ENCODE measurements around the gene TMEM161A.
"Not testable (repeated sequence)": the region's sequence is repeated elsewhere in the genome, so short reads cannot be mapped to it uniquely, and the experiment has no call there.

The TMEM161A gene

DNA sequence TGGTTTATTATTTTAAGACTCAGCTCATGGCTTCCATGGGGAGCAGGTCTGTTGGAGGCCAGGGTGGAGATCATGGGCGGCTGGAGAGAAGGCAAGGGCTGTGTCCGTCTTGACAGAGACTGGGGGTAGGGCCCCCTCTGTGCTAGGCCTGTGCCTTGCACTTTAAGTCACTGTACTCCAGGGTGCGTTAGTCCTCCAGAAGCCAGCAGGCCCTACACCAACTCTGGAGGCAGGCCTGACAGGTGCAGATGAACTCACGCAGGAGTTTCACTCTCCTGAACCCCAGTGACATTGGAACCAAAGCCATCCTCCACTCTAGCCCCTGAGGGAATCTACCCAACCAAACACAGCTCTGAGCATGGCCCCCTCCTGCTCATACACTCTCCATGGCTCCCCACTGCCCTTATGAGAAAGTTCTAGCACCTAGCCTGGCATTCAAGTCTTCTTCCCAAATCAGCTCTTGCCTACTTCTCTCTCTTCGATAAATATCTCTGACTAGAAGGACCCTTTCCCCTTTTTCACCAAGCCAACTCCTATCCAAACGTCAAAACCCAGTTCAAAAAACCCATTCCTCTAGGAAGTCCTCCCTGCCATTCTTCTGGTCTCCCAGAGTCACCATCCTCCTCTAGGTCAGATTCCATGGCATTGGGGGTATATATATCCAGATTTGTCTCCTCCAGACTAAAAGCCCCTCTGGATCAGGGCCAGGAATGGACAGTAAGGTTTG, 16.7 kb upstream of the TMEM161A start:
- DNase-seq, result no peak

DNA sequence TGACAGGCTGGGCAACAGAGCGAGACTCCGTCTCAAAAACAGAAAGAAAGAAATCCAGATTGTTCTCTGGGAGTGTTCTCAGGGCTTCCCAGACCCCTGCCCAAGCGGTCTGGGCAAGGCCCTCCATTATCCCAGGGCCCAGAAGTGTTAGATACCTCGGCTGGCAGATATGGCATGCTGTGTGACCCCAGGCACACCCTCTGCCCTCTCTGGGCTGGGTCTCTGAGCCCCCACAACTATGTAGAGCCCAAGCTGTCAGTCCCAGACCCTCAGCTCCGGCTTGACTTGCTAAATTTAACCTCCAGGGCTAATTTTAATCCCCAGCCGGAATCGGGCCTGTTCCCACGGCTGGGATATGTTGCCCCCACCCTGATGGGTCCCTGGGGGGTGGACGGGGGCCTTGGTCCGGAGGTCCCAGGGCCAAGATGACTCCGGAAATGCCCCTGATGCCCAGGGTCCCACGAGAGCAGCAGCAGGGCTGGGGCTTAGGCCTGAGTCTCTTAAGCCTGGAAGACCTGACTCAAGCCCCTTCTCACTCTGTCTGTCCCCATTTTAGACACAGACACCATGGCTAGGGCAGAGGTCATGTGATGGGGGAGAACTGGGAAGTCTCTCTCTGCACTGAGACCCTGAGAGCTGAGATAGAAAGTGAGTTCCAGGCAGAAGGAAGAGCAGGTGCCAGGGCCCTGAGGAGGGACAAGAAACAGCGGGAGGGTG, 14.5 kb upstream of the TMEM161A start:
- DNase-seq, result no peak

DNA sequence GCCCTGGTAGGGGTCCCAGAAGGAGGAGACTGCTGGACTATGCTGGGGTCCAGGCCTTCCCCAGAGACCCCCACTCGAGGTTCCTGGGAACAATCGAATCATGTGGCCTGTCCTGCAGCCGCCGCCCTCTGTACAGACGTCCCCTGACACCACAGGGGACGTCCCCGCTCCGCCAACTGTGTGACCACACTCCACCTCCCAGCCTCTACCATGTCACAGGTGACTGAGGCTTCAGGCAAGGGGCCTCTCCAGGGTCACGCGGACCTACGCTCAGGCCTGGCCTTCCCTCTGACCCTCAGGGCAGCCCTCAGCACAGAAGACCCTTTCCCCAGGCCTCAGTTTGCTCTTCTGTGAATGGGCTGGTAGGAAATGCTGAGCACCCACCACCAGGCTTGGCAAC, 13.1 kb upstream of the TMEM161A start:
- no peak for DNase-seq

DNA sequence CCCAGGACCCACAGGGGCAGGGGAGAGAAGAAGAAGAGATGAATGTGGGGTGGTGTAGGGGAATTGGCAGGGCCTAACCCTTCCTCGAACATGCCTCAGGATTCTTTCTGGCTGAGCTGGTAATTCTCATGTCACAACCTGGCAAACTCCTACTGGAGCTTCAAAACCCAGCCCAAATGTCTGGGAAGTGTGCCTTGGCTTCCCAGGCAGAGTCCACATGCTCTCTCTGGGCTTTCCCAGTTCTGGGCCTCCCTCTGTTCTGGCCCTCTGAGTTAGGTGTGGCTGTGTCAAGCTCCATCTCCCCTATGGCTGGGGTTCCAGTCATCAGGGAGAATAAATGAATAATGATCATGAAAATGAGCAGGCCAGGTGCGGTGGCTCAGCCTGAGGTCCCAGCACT, 11.2 kb upstream of the TMEM161A start:
- DNase-seq, result no peak

DNA sequence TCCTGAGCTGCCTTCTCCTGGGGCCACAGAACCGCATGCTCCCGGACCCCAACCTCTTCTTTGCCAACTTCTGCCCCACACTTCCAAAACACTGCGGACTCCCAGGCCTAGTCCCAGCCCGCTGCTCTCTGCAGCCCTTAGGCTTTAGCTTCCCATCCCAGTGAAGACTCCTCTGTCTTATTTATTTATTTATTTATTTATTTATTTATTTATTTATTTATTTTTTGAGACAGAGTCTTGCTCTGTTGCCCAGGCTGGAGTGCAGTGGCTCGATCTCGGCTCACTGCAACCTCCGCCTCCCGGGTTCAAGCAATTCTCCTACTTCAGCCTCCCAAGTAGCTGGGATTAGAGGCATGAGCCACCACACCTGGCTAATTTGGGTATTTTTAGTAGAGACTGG, 10.2 kb upstream of the TMEM161A start:
- DNase-seq, result not testable (repeated sequence)

DNA sequence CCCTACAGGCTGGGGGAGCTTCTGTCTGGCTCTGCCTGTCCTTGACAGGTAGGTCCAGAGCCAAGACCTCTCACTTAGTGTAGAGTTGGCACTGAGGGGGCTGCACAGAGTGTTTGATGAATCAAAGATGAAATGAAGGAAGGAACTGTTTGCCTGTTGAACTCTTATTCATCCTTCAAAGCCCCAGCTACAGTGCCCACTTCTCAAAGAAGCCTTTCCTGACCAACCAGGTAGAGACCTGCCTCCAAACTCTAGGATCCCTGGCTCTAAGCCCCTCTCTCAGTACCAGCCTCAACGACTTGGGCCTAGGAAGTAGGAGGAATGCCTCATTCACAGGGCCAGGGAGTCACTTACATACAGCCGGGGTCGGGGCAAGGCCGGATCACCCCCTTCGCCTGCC, 9.1 kb upstream of the TMEM161A start:
- no peak for DNase-seq

DNA sequence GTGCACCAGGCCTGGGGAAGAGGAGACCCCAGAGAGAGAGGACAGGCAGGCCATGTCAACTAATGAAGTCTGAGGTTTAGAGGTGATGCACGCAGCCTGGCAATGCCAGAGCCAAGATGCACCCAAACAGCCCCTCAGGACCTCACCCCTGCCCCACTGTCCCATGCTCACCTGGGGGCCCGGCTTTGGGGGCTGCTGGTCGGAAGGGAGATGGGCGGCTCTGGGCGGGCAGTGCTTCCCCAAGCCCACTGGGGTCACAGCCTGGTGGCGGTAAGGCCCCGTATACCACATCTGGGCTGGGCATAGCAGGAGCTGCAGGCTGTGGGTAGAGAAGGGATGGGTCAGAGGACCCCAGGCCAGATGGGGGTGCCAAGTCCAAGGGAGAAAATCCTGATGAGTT, 8.6 kb upstream of the TMEM161A start:
- DNase-seq, result no peak

DNA sequence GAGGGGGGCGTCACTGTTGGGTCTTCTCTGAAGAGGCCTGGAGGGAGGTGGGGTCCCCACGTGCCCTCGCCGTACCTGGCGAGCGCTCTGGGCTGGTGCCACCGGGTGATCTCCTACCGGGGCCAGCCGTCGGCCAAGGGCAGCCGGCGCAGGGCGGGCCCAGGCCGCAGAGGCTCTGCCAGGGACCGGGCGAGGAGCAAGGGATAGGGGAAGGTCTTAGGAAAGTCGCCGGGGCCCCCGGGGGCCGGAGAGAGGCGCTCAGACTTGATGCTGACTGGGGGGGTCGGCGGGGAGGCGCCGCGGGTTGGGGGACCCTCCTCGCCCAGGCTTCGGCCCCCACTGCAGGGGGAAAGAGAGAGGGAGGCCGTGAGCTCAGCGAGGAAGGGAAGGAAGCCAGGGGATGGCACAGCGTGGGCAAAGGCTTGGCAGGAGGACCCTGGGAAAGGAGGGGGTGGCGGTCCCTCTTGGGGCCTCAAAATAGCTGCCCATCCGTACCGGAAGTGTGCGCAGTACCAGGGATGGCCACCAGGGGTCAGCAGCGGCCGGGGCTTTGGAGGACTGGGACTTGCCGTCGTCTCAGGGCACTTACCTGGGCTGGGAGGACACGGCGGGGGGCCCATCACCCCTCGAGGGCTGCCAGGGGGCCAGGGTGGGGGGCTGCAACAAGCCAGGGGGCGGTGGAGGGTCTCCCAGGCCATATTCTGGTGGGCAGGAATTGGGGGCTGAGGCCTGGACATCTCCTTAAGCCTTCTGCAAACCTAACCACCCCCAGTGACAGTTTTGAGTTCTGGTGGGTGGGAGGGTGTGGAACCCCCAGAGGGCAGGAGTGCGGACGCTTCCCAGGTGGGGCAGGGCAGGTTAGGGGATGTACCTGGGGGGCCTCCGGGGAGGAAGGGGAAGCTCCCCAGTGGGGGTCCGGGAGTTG, 7.7 kb upstream of the TMEM161A start:
- peak; percentile 65 to 82 (median 78) for DNase-seq

DNA sequence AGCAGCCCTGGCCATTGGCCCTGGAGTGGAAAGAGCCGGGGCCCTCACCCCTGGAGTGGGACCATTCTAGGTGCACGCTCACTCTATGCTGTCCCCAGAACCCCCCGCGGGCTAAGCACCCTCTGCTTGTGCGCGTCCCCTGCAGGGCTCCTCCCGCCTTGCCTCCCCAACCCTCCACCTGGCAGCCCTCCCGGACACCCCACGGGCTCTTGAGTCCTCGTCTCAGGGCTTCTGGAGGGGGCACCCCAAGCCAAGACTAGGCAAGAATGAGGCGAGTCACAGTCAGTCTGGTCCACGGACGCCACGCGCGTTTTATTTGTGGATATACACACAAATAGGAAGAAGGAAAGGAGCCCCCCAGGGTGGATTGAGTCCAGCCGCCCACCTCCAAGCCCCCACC, 7.0 kb upstream of the TMEM161A start:
- no peak for DNase-seq

DNA sequence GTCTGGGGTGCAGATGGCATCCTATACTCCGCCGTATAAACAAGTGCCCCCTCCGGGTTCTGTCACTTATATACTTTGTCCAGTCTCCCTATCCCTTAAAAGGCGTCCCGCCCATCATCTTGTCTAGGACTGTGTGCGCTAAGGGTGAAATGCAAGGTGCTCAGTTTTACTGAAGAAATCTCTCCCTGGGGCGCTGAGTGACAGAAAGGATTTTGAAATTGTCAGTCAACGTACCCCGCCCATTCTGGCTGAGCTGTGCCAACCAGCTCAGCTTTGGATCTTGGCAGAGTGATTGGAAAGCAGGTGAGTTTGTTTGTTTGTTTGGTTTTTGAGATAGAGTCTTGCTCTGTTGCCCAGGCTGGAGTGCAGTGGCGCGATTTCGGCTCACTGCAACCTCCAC, 4.1 kb upstream of the TMEM161A start:
- no peak for DNase-seq

DNA sequence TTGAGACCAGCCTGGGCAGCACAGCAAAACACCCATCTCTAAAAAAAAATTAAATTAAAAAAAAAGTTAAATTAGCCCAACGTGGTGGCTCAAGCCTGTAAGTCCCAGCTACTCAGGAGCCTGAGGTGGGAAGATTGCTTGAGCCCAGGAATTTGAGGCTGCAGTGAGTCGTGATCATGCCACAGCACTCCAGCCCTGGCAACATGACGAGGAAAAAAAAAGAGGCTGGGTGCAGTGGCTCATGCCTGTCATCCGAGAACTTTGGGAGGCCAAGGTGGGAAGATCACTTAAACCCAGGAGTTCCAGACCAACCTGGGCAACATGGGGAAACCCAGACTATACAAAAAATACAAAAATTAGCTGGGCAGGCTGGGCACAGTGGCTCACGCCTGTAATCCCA, 2.2 kb upstream of the TMEM161A start:
- DNase-seq, result no peak

DNA sequence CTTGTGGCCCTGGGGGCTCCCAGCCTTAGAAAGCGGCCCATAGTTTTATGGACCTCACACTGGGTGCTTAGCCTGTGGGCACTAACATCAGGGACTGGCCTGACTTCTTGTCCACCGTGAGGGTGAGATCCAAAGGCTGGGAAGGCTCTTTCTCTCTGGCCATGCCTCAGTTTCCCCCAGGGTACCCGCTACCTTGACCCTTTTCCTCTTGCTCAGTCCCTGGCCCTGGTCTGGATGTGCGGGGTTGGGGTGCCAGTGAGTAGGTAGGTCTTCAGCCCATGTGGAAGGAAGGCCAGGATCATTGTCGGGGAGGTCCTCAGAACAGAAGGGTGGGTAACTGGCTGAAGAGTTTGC, 1.6 kb upstream of the TMEM161A start:
- no peak for DNase-seq

DNA sequence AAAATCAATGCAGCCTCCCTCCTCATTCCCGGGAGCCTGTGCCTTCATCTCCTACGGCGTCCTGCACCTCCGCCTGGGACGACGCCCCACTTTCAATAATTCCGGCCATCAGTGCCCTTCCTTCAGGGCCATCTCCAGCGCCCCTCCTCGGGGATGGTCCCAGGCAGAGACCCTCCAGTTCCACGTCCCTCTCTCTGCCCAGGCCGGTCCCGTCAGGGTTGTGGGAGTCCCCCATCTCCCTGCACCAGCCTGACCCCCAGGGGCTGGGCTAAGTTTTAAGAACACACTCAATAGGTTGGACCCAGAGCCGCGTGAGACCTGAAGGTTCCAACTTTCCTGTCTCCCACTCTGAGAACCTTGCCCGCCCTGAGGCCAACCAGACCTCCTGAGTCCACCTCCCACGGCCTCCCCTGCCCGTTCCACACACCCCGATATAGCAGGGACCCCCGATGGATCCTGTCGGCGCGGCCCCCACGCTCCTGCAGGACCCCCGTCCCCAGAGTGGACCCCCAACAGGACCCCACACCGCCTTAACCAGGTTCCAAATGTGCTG, 646 bp downstream of the TMEM161A start:
- DNase-seq, result no peak

DNA sequence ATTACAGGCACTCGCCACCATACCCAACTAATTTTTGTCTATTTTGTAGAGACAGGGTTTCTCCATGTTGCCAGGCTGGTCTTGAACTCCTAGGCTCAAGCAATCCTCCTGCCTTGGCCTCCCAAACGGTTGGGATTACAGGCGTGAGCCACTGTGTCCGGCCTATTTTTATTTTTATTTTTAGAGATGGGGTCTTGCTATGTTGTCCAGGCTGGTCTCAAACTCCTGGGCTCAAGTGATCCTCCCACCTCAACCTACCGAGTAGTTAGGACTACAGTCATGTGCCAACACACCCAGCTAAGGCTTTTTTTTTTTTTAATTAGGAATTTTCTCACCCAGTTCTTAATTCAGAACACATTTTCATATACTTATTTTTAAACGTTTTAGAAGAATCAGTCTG, 2.6 kb downstream of the TMEM161A start:
- DNase-seq, result not testable (repeated sequence)

DNA sequence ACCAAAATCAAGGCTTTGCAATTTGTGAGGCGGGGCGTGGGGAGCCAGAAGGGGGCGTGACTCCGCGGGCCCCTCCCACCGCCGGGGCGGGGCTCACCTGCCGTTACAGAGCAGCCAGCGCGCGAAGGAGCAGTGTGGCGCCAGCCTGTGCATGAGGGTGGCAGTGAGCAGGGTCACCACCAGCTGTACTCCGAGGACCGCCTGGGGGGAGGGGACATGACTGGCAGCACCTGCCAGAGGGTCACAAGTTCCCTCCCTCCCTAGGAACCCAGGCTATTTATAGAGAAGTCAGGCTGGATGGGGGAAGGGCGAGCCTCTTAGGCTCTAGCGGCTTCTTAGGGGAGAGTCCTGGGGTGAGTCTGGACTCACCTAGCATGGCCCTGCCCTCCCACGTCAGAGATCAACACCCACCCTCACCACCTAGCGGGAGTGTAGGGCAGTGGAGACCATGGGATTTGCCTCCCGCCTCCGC, 3.6 kb downstream of the TMEM161A start:
- DNase-seq, result peak in 1 of 3 donors; percentile 26

DNA sequence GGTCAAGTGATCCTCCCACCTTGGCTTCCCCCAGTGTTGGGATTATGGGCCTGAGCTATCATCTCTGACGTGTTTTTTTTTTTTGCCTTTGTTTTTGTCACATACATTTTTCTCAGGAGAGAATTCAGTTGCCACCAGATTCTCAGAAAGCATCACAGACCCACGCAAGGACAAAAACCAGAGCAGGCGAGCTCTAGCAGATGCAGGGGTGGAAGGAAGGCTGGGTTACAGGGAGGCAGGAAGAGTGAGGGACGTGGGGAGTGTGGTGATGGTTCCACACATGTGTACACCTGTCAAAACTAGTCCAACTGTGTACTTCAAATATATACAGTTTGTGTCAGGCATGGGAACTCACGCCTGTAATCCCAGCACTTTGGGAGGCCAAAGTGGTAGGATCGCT, 4.3 kb downstream of the TMEM161A start:
- DNase-seq, result no peak

DNA sequence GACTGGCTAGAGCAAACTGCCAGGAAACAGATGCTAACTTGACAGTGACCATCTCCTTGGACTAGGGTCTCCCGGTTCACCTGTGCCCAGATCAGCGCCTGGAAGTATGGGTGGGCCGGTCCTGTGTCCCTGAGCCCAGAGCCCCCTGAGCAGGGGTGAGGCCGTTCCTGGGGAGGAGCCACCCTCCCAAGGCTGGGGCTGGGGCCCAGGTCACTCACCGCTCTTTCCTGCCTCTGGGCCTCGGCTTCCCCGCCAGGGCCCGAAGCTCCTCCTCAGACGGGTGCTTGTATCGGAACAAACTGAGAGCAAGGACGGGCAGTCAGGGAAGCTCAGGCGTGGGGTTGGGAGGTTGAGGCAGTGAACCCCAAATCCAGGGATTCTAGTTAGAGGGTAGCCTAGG, 5.4 kb downstream of the TMEM161A start:
- no peak for DNase-seq

DNA sequence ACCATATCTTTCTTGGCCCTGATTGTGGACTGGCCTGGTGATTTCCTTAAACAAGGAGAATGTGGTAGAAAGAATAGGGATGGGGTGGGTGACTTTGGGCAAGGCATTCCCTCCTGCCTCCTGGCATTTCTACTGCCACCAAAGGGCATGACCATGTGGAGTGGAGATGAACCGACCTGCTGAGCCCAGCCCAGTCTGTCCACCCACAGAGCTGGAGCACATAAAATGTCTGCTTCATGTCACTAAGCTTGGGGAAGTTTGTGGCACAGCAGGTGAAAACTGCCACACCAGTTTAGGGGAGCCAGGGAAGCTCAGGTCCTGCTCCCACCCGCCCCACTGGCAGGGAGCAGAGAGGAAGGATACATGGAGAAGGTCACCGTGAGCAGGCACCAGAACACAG, 6.3 kb downstream of the TMEM161A start:
- no peak for DNase-seq

DNA sequence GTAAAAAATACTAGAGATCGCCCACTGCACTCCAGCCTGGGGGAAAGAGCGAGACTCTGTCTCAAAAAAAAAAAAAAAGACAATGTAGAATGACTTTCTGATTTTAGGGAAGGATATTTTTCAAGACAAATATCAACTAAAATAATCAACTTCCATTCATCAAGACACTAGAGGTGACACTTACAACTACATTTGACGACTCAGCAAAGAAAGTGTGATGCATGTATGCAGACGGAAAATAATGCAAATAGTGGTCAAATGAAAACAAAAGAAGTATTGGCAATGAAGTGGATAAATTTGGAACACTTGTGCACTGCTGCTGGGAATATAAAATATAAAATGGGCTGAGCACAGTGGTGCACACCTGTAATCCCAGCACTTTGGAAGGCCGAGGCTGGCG, 12.2 kb downstream of the TMEM161A start:
- DNase-seq, result no peak

DNA sequence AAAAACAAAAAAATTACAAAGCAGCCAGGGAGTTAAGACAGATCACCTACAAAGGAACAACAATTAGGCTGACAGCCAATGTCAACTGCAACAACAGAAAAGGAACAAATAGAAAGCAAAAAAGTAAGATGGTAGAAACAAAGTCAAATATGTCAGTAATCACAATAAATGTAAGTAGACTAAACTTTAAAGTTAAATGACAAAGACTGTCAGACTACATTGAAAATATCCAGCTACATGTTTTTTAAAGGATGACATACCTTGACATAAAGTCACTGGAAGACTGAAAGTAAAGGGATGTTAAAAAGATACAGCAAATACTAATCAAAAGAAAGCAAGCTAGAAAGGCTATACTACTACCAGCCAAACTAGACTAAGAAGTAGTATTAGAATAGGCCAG, 14.9 kb downstream of the TMEM161A start:
- no peak for DNase-seq

DNA sequence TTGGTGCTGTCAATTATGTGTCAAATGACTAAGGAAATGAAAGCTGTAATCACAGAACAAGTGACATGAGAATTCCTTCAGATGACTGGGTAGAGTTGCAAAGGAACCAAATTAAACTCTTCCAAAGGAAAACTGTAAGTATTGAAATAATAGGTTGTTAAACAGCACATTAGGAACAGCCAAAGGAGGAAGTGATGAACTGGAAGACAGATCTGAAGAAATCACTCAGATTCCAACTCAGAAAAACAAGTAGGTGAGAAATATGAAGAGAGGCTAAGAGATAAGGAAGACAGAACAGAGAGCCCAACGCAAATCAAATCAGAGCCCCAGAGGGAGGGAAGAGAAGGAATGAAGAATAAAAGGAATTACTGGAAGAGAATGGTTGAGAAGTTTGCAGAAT, 15.4 kb downstream of the TMEM161A start:
- no peak for DNase-seq

DNA sequence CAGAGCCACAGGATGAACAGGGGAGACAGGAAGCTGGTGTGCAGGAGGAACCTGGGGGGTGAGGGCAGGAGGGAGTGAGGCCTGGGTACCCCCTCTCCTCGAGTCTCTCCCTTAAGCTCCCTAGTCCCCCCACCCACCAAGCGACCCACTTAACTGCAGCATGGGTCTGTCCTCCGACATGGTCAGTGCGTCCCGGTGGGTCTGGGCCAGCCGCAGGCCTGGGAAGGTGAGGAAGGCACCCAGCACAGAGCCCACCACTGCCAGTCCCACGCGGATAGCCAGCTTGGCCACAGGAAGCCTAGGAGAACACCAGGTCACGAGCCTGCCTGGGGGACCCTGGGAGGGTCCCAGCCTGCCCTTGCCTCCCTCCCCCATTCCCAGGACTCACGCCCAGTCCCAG, 16.9 kb downstream of the TMEM161A start:
- no peak for DNase-seq

Data from suppressor macrophage treated with lipopolysaccharide for 1 hour (primary cell).